ENCODE data around the gene RDX.

- no peak for TF ChIP-seq POLR2A (IDR thresholded peaks at IDR 0.05)
- TF ChIP-seq CTCF (IDR thresholded peaks at IDR 0.05), result no peak
Measured at GRCh38 chr11:110200836-110201235, 95.6 kb downstream of the RDX start.
